Activated B cell treated with CpG ODN at 0.5 μM for 24 hours (primary cell): ENCODE results near the gene SYT12. TPM values are rescaled to one million over a fixed set of nuclear protein-coding genes. Genes with fewer than 3 reads are reported as not detected.
"Not testable (repeated sequence)": the region's sequence is repeated elsewhere in the genome, so short reads cannot be mapped to it uniquely, and the experiment has no call there.

Source experiments
- ATAC-seq: fragments of 200-7000 bp; cut with Tn5 transposase; one replicate; pipeline ENCODE4 v1.10.0; 2021; ENCODE audit warnings: low read depth, mild to moderate bottlenecking, moderate library complexity
- CTCF ChIA-PET: fragments of 350-600 bp; sonication (Branson Sonifier 250); formaldehyde crosslinking; loops from one replicate; lab custom pipeline; 2021; ENCODE audit warnings: antibody characterized with exemption; lab: Charles Lee
- POLR2A ChIA-PET: fragments of 350-600 bp; sonication (Branson Sonifier 250); formaldehyde crosslinking; loops from one replicate; lab custom pipeline; 2021; ENCODE audit warnings: antibody characterized with exemption; lab: Charles Lee
- DNase-seq: peaks from one replicate; pipeline ENCODE4 v3.0.0; 2022
- H3K27ac Mint-ChIP-seq: one replicate; pipeline ENCODE4 v1.8.0; 2020; ENCODE audit warnings: mixed read lengths
- H3K27me3 Mint-ChIP-seq: one replicate; pipeline ENCODE4 v1.8.0; 2021; ENCODE audit warnings: mixed read lengths
- H3K36me3 Mint-ChIP-seq: one replicate; pipeline ENCODE4 v1.8.0; 2021; ENCODE audit warnings: low read depth, mixed read lengths
- H3K4me1 Mint-ChIP-seq: one replicate; pipeline ENCODE4 v1.8.0; 2021; ENCODE audit warnings: mixed read lengths
- H3K4me3 Mint-ChIP-seq: one replicate; pipeline ENCODE4 v1.8.0; 2020; ENCODE audit warnings: mild to moderate bottlenecking, mixed read lengths
- H3K9me3 Mint-ChIP-seq: one replicate; pipeline ENCODE4 v1.8.0; 2020; ENCODE audit warnings: mixed read lengths
- intact Hi-C: fragments of 100-400 bp; cut with micrococcal nuclease; formaldehyde crosslinking; loops from one replicate; pipeline ENCODE4 v1.15.1; 2024
- total RNA-seq: library from RNA; stranded (reverse); gene quantifications from 2 replicates; pipeline ENCODE4 v1.2.3, GENCODE V29; 2022
- TF ChIP-seq, protein P1 (sequence below): fragments of 200-600 bp; IDR thresholded peaks from one replicate; pipeline ENCODE4 v1.8.0; 2022; ENCODE audit warnings: antibody characterized with exemption, mild to moderate bottlenecking

The SYT12 gene
- total RNA-seq, 1 donor from 2014 or later, result not detected

GRCh38 chr11:66987924-66988637 lies 34.9 kb upstream of the SYT12 start:
- H3K36me3 Mint-ChIP-seq, result no peaks in the 10 kb centered on the region
- CTCF ChIA-PET, result interaction anchor here (1.6 kb wide), 1 partner anchor 394 kb away, joined by 3 read pairs; no protein-coding TSS in a partner anchor
- TF ChIP-seq, protein P1, sequence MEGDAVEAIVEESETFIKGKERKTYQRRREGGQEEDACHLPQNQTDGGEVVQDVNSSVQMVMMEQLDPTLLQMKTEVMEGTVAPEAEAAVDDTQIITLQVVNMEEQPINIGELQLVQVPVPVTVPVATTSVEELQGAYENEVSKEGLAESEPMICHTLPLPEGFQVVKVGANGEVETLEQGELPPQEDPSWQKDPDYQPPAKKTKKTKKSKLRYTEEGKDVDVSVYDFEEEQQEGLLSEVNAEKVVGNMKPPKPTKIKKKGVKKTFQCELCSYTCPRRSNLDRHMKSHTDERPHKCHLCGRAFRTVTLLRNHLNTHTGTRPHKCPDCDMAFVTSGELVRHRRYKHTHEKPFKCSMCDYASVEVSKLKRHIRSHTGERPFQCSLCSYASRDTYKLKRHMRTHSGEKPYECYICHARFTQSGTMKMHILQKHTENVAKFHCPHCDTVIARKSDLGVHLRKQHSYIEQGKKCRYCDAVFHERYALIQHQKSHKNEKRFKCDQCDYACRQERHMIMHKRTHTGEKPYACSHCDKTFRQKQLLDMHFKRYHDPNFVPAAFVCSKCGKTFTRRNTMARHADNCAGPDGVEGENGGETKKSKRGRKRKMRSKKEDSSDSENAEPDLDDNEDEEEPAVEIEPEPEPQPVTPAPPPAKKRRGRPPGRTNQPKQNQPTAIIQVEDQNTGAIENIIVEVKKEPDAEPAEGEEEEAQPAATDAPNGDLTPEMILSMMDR, result no peak
- no peak for ATAC-seq
- DNase-seq, result no peak
- H3K27me3 Mint-ChIP-seq, result peaks cover 21% of the 10 kb centered on the region
- H3K27ac Mint-ChIP-seq, result no peak overlapping the region
- no peaks in the 10 kb centered on the region for H3K4me1 Mint-ChIP-seq
- intact Hi-C loops, result no loop called here
- POLR2A ChIA-PET, result interaction anchor here (0.6 kb wide), 1 partner anchor 93 kb away, joined by 12 read pairs; no protein-coding TSS in a partner anchor
- no peaks in the 10 kb centered on the region for H3K9me3 Mint-ChIP-seq
- H3K4me3 Mint-ChIP-seq, result no peak overlapping the region

GRCh38 chr11:66988741-66989140 lies 34.2 kb upstream of the SYT12 start:
- CTCF ChIA-PET, H3K4me3 Mint-ChIP-seq: not testable (repeated sequence)

GRCh38 chr11:66989360-66989759 lies 33.6 kb upstream of the SYT12 start:
- H3K4me3 Mint-ChIP-seq, ATAC-seq, H3K4me1 Mint-ChIP-seq, H3K27ac Mint-ChIP-seq, H3K36me3 Mint-ChIP-seq, H3K9me3 Mint-ChIP-seq, CTCF ChIA-PET, intact Hi-C loops, DNase-seq, POLR2A ChIA-PET: not testable (repeated sequence)
- peaks cover 17% of the 10 kb centered on the region for H3K27me3 Mint-ChIP-seq

More at GRCh38 chr11:66988741-66989140, 34.2 kb upstream of the SYT12 start:
- H3K36me3 Mint-ChIP-seq, H3K9me3 Mint-ChIP-seq, POLR2A ChIA-PET, H3K27ac Mint-ChIP-seq, ATAC-seq, intact Hi-C loops, DNase-seq, H3K4me1 Mint-ChIP-seq: not testable (repeated sequence)
- H3K27me3 Mint-ChIP-seq, result peaks cover 20% of the 10 kb centered on the region

DNA sequence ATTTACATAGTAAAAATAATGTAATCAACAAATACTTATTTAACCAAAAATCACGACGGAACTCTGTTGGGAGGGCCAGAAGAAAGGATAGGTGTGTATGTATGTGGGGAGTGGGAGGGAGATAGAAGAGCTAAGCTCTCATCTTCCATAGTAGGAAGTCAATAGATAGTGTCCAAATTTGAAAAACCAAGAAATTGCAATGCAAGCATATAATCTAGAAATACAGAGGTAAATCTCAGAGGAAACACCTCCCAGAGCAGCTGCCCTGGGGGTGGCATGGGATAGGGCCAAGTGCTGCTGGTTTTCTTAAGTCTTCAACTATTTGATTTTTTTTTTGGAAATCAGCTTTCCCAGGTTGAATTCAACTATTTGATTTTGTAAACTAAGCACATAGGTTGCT lies 30.9 kb upstream of the SYT12 start:
- ATAC-seq, result no peak
- no peaks in the 10 kb centered on the region for H3K4me1 Mint-ChIP-seq
- DNase-seq, result no peak
- H3K36me3 Mint-ChIP-seq, result no peaks in the 10 kb centered on the region
- CTCF ChIA-PET, result no interaction called here
- H3K4me3 Mint-ChIP-seq, result no peak overlapping the region
- H3K27ac Mint-ChIP-seq, result no peak overlapping the region
- TF ChIP-seq, protein P1, result no peak
- POLR2A ChIA-PET, result interaction anchor here (0.7 kb wide), 1 partner anchor 26 kb away, joined by 6 read pairs; no protein-coding TSS in a partner anchor
- intact Hi-C loops, result no loop called here
- no peaks in the 10 kb centered on the region for H3K9me3 Mint-ChIP-seq
- H3K27me3 Mint-ChIP-seq, result peaks cover 16% of the 10 kb centered on the region

GRCh38 chr11:66996609-66997273 lies 26.2 kb upstream of the SYT12 start:
- ChIA-PET POLR2A (no interaction called here), CTCF (no interaction called here)
- DNase-seq, result no peak
- TF ChIP-seq, protein P1, result no peak
- no peak overlapping the region for H3K4me3 Mint-ChIP-seq
- no peak for ATAC-seq
- no peaks in the 10 kb centered on the region for H3K36me3 Mint-ChIP-seq
- intact Hi-C loops, result no loop called here
- peaks cover 21% of the 10 kb centered on the region for H3K27me3 Mint-ChIP-seq
- H3K9me3 Mint-ChIP-seq, result no peaks in the 10 kb centered on the region
- no peak overlapping the region for H3K27ac Mint-ChIP-seq
- no peaks in the 10 kb centered on the region for H3K4me1 Mint-ChIP-seq

DNA sequence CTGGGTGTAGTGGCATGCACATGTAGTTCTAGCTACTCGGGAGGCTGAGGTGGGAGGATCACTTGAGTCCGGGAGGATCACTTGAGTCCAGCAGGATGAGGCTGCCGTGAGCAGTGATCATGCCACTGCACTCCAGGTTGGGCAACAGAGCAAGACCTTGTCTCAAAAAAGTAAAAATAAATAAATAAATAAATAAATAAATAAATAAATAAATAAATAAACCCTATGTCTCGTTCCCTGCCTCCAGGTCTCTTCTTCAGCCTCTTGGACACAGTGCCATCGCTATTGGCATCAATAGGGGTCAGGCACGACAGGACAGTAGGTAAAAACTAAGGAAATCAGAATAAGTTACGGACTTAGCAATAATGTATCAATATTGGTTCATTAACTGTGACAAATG lies 23.4 kb upstream of the SYT12 start:
- Mint-ChIP-seq H3K27me3 (peaks cover 20% of the 10 kb centered on the region), H3K36me3 (no peaks in the 10 kb centered on the region), H3K4me3 (no peak overlapping the region), H3K9me3 (no peaks in the 10 kb centered on the region), H3K4me1 (no peaks in the 10 kb centered on the region), H3K27ac (no peak overlapping the region)
- ATAC-seq (no peak), DNase-seq (no peak)
- CTCF ChIA-PET, result no interaction called here
- TF ChIP-seq, protein P1, result no peak
- POLR2A ChIA-PET, result no interaction called here
- intact Hi-C loops, result no loop called here
